ENCODE measurements around the gene KCP.
A peak's percentile ranks its signal among the peaks of the same experiment; 100 is the strongest.

Gene KCP

GRCh38 chr7:128827248-128827958 is 83.1 kb downstream of the KCP start:
- Mint-ChIP-seq H3K4me3 (peak overlapping the region in 2 of 3 experiments; percentile 33 to 76), H3K27ac (peak overlapping the region; percentile 66 to 87 (median 81)), H3K27me3 (ENCODE audit: low read depth) (peaks cover 3% of the 10 kb centered on the region), H3K36me3 (ENCODE audit: low read depth) (no peaks in the 10 kb centered on the region), H3K9me3 (no peaks in the 10 kb centered on the region), H3K4me1 (peaks cover 29% of the 10 kb centered on the region)
- no peak for TF ChIP-seq CTCF (IDR thresholded peaks at IDR 0.05; ENCODE audit: unreplicated experiment in 3 of 3)

GRCh38 chr7:128826916-128827247 is 83.6 kb downstream of the KCP start:
- Mint-ChIP-seq H3K27ac (peak overlapping the region in 2 of 3 experiments; percentile 40 to 55), H3K36me3 (ENCODE audit: low read depth) (no peaks in the 10 kb centered on the region), H3K9me3 (no peaks in the 10 kb centered on the region), H3K4me1 (peaks cover 29% of the 10 kb centered on the region), H3K4me3 (peak overlapping the region in 2 of 3 experiments; percentile 8 to 61), H3K27me3 (ENCODE audit: low read depth) (peaks cover 3% of the 10 kb centered on the region)
- no peak for TF ChIP-seq CTCF (IDR thresholded peaks at IDR 0.05; ENCODE audit: unreplicated experiment in 3 of 3)

All from nephron (organoid).